AG09309 (cell line): ENCODE results near the gene THOP1.

Experiments used
- DNase-seq: peaks from one replicate; pipeline ENCODE4 v3.0.0-alpha.2; 2010; ENCODE audit warnings: low read depth
- H3K4me3 ChIP-seq: 2 replicates; pipeline ENCODE4 v1.5.1; 2011; ENCODE audit warnings: mild to moderate bottlenecking, low read depth, low read length, moderate library complexity; ENCODE audit not compliant: control insufficient read depth
- TF ChIP-seq, protein P1 (sequence below): IDR thresholded peaks from 2 replicates; pipeline ENCODE4 v1.5.1; 2011; ENCODE audit warnings: mild to moderate bottlenecking, low read depth, low read length, inconsistent platforms; ENCODE audit not compliant: insufficient read depth, control insufficient read depth; ENCODE audit errors: missing control alignments

THOP1 gene

DNA sequence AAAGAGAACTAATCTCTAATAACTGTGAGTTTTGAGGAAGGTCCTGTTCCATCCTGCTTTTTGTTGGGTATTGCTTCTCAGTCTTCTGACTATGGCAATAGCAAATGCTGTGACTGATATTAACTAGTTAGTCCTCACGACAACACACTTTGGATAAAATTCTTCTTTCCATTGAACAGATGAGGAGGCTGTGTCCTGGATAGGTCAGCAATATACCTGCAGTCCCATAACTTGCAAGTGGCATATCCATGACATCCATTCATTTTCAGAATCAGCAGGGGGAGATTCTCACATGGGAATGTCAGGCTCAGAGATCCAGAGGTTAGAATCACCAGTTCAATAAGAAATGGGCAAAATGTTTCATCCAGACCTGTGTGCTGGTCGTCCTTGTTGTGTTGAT lies 41.7 kb downstream of the THOP1 start:
- no peak overlapping the region for H3K4me3 ChIP-seq
- TF ChIP-seq, protein P1, sequence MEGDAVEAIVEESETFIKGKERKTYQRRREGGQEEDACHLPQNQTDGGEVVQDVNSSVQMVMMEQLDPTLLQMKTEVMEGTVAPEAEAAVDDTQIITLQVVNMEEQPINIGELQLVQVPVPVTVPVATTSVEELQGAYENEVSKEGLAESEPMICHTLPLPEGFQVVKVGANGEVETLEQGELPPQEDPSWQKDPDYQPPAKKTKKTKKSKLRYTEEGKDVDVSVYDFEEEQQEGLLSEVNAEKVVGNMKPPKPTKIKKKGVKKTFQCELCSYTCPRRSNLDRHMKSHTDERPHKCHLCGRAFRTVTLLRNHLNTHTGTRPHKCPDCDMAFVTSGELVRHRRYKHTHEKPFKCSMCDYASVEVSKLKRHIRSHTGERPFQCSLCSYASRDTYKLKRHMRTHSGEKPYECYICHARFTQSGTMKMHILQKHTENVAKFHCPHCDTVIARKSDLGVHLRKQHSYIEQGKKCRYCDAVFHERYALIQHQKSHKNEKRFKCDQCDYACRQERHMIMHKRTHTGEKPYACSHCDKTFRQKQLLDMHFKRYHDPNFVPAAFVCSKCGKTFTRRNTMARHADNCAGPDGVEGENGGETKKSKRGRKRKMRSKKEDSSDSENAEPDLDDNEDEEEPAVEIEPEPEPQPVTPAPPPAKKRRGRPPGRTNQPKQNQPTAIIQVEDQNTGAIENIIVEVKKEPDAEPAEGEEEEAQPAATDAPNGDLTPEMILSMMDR = no peak
- DNase-seq = no peak

DNA sequence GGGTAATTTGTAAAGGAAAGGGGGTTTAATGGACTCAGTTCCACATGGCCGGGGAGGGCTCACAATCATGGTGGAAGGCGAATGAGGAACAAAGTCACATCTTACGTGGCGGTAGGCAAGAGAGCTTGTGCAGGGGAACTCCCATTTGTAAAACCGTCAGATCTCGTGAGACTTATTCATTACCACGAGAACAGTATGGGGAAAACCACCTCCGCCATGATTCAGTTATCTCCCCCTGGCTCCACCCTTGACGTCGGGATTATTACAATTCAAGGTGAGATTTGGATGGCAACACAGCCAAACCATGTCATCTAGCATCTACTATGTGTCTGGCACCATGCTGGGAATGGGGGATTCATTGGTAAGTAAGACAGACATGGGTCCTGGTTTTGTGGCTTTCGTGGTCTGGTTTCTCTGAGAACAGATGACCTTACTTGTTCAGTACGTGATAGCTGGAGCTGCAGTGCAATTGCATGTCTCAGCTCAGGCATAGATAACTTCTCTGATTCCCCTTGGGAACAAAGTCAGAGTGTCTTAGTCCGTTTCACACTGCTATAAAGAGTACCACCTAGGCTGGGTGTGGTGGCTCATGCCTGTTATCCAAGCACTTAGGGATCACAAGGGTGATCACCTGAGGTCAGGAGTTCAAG lies 42.7 kb downstream of the THOP1 start:
- TF ChIP-seq, protein P1 = no peak
- H3K4me3 ChIP-seq = no peak overlapping the region
- no peak for DNase-seq

DNA sequence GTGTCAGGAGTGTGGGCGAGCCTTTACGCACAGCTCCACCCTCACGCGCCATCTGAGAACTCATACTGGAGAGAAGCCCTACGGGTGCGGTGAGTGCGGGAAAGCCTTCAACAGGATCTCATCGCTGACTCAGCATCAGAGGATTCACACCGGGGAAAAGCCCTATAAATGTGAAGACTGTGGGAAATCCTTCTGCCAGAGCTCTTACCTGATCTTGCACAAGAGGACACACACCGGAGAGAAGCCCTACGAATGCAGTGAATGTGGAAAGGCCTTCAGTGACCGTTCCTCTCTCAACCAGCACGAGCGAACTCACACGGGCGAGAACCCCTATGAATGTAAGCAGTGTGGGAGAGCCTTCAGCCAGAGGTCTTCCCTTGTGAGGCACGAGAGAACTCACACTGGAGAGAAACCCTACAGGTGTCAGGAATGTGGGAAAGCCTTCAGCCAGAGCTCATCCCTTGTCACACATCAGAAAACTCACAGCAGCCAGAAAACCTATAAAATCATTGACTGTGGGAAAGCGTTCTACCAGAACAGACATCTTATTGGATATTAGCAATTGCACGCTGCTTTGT lies 49.1 kb downstream of the THOP1 start:
- no peak overlapping the region for H3K4me3 ChIP-seq
- DNase-seq = no peak
- TF ChIP-seq, protein P1 = no peak

DNA sequence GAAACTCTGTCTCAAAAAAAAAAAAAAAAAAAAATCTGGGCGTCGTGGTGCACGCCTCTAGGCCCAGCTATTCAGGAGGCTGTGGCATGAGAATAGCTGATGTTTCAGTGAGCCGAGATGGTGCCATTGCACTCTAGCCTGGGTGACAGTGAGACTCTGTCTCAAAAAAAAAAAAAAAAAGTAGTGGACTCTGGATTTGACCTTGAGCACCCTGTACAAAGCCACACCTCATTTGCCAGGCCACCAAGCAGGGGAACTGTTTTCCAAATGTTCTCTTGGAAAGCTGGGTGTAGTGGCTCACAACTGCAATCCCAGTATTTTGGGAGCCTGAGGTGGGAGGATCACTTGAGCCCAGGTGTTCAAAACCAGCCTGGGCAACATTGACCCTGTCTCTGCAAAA lies 52.1 kb downstream of the THOP1 start:
- H3K4me3 ChIP-seq = no peak overlapping the region
- TF ChIP-seq, protein P1 = no peak
- DNase-seq = no peak

DNA sequence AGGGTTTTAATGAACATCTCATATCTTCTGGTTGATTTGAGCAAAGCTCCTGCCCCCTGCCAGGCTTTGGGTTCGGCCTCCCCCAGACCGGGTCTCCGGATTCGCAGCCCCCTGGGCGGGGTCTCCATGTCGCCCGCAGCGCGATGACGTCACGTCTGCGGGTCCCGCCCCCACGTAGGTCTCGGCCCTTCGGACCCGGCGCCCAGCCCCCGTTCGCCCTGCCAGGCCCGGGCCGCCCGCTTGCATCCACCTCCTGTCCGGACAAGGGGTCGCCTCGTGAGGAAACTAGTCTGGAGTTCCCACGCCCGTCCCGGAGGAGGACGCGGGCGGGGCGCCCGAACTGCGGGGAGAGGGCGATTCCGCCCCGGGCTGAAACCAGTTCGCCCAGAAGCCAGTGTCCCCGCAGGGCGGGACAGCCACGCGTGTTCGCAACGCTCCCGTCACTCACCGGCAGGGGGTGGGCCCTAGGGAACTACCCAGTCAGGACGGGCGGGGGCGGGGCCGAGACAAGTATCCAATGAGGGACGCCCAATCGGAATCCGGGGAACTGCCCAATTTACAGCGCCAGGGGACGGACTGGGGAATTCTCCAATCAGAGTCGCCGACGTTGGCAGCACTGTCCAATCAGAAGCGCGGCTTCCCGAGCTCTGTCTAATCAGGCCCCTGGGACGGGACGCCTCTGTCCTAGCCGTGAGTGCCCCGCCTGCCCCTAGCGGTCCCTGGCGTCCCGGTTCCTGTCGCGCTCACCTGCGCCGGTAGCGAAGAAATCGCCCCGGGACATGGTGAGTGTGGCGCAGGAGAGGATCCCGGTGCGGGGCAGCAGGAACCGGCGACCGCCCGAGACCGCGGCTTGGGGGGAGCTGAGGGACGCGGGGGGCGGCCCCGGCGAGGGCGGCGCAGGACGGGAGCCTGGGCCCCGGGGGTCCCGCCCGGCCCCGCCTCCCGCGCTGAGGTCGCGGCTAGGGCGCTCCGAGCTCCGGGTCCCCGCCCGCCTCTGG lies 55.8 kb downstream of the THOP1 start, which contains the start of gene ZNF555:
Gene ZNF555 (plus strand): TSS at position 682 of the 998 bp plus-strand sequence. CDS start 98 bp downstream, at position 780.
- peak; percentile 96 for DNase-seq
- H3K4me3 ChIP-seq = peak within 1 kb of the TSS; percentile 81
- TF ChIP-seq, protein P1 = peak; percentile 42

DNA sequence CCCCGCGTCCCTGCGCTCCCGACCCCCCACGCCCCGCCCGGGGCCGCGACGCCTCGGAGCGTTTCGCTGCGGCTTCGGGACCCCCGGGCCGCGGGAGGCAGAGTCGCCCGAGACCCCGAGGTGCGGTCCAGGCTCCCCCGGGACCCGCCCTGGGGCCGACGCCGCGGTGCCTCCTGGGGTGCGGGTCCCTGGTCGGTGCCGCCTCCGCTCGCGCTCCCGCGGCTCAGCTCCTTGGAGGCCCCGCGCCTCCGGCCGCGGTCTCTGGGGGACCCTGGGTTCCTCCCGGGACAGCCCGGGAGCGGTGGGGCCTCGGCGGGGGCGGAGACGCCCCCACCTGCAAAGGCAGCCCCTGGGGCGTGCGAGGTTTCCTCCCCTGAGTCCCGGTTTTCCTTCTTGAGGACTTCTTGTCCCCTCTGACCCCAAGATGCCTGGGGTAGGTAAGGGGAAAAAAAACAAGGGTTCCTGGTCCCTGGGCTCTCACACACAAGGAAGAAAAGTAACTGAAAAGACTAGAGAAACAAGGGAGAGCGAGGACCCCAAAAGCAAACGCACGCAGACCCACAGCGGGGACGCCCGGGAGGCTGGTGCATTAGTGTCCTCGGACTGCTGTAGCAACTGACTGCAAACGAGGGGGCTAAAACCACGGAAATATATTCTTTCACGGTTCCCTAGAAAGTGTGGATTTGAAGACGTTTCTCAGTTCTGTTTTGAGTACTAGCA lies 56.7 kb downstream of the THOP1 start:
- H3K4me3 ChIP-seq = peak overlapping the region; percentile 81
- no peak for DNase-seq
- TF ChIP-seq, protein P1 = no peak
